Activated naive CD8-positive, alpha-beta T cell treated with anti-CD3 and anti-CD28 coated beads, Interleukin-2, amount 10 ng/mL, durations not matched to agents 7 days and 5 days (primary cell): Measurements from ENCODE around the gene B9D1. TPM values are rescaled to one million over a fixed set of nuclear protein-coding genes. Genes with fewer than 3 reads are reported as not detected.

Source experiments
- ATAC-seq: fragments of 150-1000 bp; cut with Tn5 transposase; one replicate; pipeline ENCODE4 v1.10.0; 2021; ENCODE audit warnings: low read depth, moderate library complexity
- POLR2A ChIA-PET: fragments of 350-600 bp; sonication (Branson Sonifier 250); formaldehyde crosslinking; loops from one replicate; lab custom pipeline; 2021; ENCODE audit warnings: antibody characterized with exemption; lab: Charles Lee
- DNase-seq: peaks from one replicate; pipeline ENCODE4 v3.0.0; 2021
- H3K27ac Mint-ChIP-seq: one replicate; pipeline ENCODE4 v1.8.0; 2022; ENCODE audit warnings: mild to moderate bottlenecking, mixed read lengths
- H3K27me3 Mint-ChIP-seq: one replicate; pipeline ENCODE4 v1.8.0; 2022; ENCODE audit warnings: mild to moderate bottlenecking, moderate library complexity, mixed read lengths
- H3K36me3 Mint-ChIP-seq: one replicate; pipeline ENCODE4 v1.8.0; 2021; ENCODE audit warnings: mild to moderate bottlenecking, mixed read lengths
- H3K4me1 Mint-ChIP-seq: one replicate; pipeline ENCODE4 v1.8.0; 2021; ENCODE audit warnings: mixed read lengths
- H3K4me3 Mint-ChIP-seq: one replicate; pipeline ENCODE4 v1.8.0; 2022; ENCODE audit warnings: mild to moderate bottlenecking, moderate library complexity, mixed read lengths
- H3K9me3 Mint-ChIP-seq: one replicate; pipeline ENCODE4 v1.8.0; 2021; ENCODE audit warnings: mixed read lengths
- total RNA-seq, 2 experiments: library from RNA; stranded (reverse); gene quantifications; one replicate each; pipeline ENCODE4 v1.2.3, GENCODE V29; 2021

Gene B9D1
- total RNA-seq, 2 experiments from 2014 or later: 1.6 to 2.1 TPM

DNA sequence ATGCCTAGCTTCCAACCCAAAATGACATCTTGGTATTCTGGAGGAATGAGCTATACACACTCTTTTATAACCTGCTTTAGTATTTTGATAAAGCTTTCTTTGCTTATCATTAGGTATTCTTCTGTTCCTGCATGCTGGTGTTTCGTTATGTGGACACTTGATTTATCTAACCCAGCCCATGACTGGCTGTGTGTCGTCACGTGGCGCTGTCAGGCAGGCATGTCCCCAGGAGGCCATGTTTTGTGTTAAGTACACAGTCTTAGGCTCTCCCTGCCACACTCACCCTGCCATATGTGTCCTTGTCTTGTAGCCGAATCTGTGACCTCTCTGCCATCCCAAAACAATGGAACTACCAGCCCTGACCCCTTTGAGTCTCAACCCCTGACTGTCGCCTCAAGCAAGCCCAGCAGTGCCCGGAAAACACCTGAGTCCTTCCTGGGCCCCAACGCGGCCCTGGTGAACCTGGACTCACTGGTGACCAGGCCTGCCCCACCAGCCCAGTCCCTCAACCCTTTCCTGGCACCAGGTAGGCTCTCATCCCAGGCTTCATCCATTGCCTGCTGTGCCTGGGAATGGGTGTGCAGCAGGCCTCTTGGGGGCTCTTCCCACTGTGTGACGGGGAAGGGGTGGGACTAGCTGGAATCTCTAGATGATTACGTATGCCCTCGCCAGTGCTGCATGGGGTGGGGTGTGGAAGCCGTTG is 30.8 kb downstream of the B9D1 start:
- Mint-ChIP-seq H3K27ac (no peak overlapping the region), H3K36me3 (no peaks in the 10 kb centered on the region), H3K27me3 (peaks cover 3% of the 10 kb centered on the region), H3K4me1 (no peaks in the 10 kb centered on the region), H3K4me3 (no peak overlapping the region), H3K9me3 (no peaks in the 10 kb centered on the region)
- DNase-seq: no peak
- ATAC-seq: no peak
- POLR2A ChIA-PET: no interaction called here

DNA sequence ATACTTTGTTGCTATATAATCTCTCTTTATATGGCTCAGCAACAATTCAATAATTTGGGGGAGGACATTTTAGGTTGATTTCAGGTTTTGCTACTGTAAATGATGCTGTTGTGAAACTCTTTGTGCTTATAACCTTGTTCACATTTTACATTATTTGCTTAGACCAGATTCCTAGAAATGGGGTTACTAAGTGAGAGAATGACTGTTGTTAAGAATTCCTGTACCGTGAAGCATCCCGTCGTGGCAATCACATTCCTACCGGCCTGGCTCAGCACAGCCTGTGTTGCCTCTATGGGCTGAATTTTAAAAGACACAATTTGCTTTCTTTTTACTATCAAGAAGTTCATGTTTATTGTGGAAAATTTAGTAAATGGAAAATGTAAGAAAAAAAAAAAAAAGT is 31.4 kb downstream of the B9D1 start:
- POLR2A ChIA-PET: no interaction called here
- no peaks in the 10 kb centered on the region for H3K9me3 Mint-ChIP-seq
- no peaks in the 10 kb centered on the region for H3K4me1 Mint-ChIP-seq
- no peaks in the 10 kb centered on the region for H3K36me3 Mint-ChIP-seq
- no peak overlapping the region for H3K4me3 Mint-ChIP-seq
- ATAC-seq (no peak), DNase-seq (no peak)
- no peak overlapping the region for H3K27ac Mint-ChIP-seq
- peaks cover 3% of the 10 kb centered on the region for H3K27me3 Mint-ChIP-seq

- DNase-seq: no peak
- Mint-ChIP-seq H3K36me3 (no peaks in the 10 kb centered on the region), H3K27ac (no peak overlapping the region), H3K9me3 (peaks cover under 1% of the 10 kb centered on the region), H3K4me3 (no peak overlapping the region), H3K4me1 (no peaks in the 10 kb centered on the region), H3K27me3 (peaks cover 3% of the 10 kb centered on the region)
- POLR2A ChIA-PET: no interaction called here
- ATAC-seq: no peak
Measured at GRCh38 chr17:19330271-19330670, 32.3 kb downstream of the B9D1 start.

GRCh38 chr17:19329839-19330238 is 32.7 kb downstream of the B9D1 start:
- Mint-ChIP-seq H3K36me3 (no peaks in the 10 kb centered on the region), H3K9me3 (peaks cover 4% of the 10 kb centered on the region), H3K4me3 (no peak overlapping the region), H3K27ac (no peak overlapping the region), H3K4me1 (no peaks in the 10 kb centered on the region), H3K27me3 (peaks cover 6% of the 10 kb centered on the region)
- DNase-seq (no peak), ATAC-seq (no peak)
- POLR2A ChIA-PET: no interaction called here

DNA sequence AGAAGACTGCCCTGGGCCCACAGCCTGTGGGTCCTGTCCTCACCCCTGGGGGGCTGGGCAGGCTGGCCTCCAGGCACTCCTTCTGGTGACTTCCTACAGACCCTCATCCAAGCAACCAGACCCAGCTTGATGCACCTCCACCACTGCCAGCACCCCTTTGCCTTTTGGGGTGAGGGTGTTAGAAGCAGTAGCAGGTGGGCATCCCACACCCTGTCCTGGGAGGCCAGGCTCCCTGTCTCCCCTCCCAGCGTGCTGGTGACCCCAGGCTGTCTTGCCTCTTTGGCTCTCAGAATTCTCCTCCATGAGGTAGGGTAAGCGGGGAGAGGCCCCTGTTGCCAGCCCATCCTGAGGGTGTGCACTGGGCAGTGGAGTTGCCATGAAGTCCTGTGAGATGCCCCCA is 33.4 kb downstream of the B9D1 start:
- no peaks in the 10 kb centered on the region for H3K36me3 Mint-ChIP-seq

GRCh38 chr17:19328441-19329061 is 34.0 kb downstream of the B9D1 start:
- H3K27ac Mint-ChIP-seq: no peak overlapping the region

More for the DNA sequence above, 33.4 kb downstream of the B9D1 start:
- POLR2A ChIA-PET: no interaction called here
- peaks cover 4% of the 10 kb centered on the region for H3K9me3 Mint-ChIP-seq
- no peak overlapping the region for H3K27ac Mint-ChIP-seq
- H3K4me1 Mint-ChIP-seq: no peaks in the 10 kb centered on the region
- no peak overlapping the region for H3K4me3 Mint-ChIP-seq
- H3K27me3 Mint-ChIP-seq: peaks cover 6% of the 10 kb centered on the region
- no peak for ATAC-seq
- DNase-seq: no peak

DNA sequence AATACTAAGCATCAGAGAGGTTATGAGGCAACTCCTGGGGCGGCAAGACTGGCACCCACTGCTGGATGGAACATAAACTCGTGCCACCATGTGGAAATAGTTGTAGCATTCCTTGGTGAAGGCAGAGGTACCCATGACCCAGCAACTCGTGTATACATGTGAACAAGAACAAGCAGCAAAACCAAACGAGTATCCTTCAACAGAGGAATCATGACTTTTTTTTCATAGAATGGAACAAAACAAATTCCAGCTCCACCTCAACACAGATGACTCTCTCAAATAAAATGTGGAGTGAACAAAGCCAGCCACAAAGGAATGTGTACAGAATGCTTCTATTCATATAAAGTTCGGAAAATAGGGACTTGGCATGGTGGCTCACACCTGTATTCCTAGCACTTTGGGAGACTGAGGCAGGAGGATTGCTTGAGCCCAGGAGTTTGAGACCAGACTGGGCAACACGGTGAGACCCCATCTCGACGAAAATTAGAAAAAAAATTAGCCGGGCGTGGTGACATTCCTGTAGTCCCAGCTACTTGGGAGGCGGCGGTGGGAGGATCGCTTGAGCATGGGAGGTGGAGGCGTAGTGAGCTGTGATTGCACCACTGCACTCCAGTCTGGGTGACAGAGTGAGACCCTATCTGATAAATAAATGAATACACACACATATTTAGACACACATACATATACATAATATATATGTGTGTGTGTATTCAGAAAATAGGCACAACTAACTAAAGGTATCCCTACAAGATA is 35.3 kb downstream of the B9D1 start:
- POLR2A ChIA-PET: no interaction called here
- peaks cover 4% of the 10 kb centered on the region for H3K9me3 Mint-ChIP-seq
- no peak overlapping the region for H3K27ac Mint-ChIP-seq
- ATAC-seq: no peak
- no peaks in the 10 kb centered on the region for H3K36me3 Mint-ChIP-seq
- H3K27me3 Mint-ChIP-seq: peaks cover 15% of the 10 kb centered on the region
- H3K4me1 Mint-ChIP-seq: no peaks in the 10 kb centered on the region
- no peak for DNase-seq
- no peak overlapping the region for H3K4me3 Mint-ChIP-seq

More at GRCh38 chr17:19328441-19329061, 34.0 kb downstream of the B9D1 start:
- POLR2A ChIA-PET: no interaction called here
- Mint-ChIP-seq H3K4me1 (no peaks in the 10 kb centered on the region), H3K4me3 (no peak overlapping the region), H3K36me3 (no peaks in the 10 kb centered on the region), H3K9me3 (peaks cover 4% of the 10 kb centered on the region), H3K27me3 (peaks cover 8% of the 10 kb centered on the region)
- ATAC-seq (no peak), DNase-seq (no peak)

GRCh38 chr17:19325542-19325941 is 37.0 kb downstream of the B9D1 start:
- H3K27ac Mint-ChIP-seq: no peak overlapping the region
- POLR2A ChIA-PET: no interaction called here
- ATAC-seq (no peak), DNase-seq (no peak)
- H3K4me1 Mint-ChIP-seq: no peaks in the 10 kb centered on the region
- H3K9me3 Mint-ChIP-seq: peaks cover 4% of the 10 kb centered on the region
- H3K36me3 Mint-ChIP-seq: no peaks in the 10 kb centered on the region
- H3K27me3 Mint-ChIP-seq: peaks cover 15% of the 10 kb centered on the region
- no peak overlapping the region for H3K4me3 Mint-ChIP-seq

GRCh38 chr17:19322861-19323260 is 39.7 kb downstream of the B9D1 start:
- no peak overlapping the region for H3K27ac Mint-ChIP-seq
- ATAC-seq (no peak), DNase-seq (no peak)
- H3K4me1 Mint-ChIP-seq: no peaks in the 10 kb centered on the region
- H3K27me3 Mint-ChIP-seq: peaks cover 15% of the 10 kb centered on the region
- H3K9me3 Mint-ChIP-seq: peaks cover 4% of the 10 kb centered on the region
- POLR2A ChIA-PET: interaction anchor here (0.6 kb wide), 1 partner anchor 31 kb away, joined by 3 read pairs; no protein-coding TSS in a partner anchor
- H3K4me3 Mint-ChIP-seq: no peak overlapping the region
- H3K36me3 Mint-ChIP-seq: no peaks in the 10 kb centered on the region

- Mint-ChIP-seq H3K4me3 (no peak overlapping the region), H3K9me3 (peaks cover 4% of the 10 kb centered on the region), H3K36me3 (no peaks in the 10 kb centered on the region), H3K27me3 (peaks cover 16% of the 10 kb centered on the region), H3K27ac (no peak overlapping the region), H3K4me1 (no peaks in the 10 kb centered on the region)
- DNase-seq: no peak
- no peak for ATAC-seq
- POLR2A ChIA-PET: no interaction called here
Measured at GRCh38 chr17:19322129-19322505, 40.4 kb downstream of the B9D1 start.

DNA sequence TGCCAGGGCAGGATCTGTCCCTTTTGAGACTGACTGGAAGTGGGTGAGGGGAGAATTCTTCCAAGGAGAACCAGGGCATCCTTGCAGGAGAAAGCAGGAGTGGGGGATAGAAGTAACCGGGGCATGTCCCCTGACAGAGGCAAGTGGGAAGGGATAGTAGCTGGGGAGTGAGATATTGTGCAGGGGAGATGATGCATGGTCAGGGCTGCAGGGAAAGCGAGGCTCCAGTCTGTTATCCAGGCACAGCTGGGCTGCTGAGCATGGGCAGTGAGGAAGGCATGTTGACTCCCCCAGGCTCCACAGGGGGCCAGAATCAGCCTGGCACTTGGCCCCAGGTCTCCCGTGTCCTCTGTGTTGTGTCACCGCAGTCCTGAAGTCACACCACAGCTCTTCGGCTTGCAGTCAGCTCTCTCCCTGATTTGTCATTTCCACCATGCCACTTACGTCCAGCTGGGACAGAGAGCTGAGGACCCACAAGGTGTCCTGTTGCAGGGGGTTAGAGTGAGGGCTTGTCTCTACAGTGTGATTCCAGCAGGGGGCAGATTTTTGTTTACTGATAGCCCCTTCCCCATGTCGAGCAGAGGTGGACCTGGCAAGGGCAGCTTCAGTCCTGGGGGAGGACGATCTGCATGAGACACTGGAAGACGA is 40.9 kb downstream of the B9D1 start:
- POLR2A ChIA-PET: no interaction called here
- no peak overlapping the region for H3K27ac Mint-ChIP-seq
- H3K36me3 Mint-ChIP-seq: no peaks in the 10 kb centered on the region
- DNase-seq (no peak), ATAC-seq (no peak)
- no peak overlapping the region for H3K4me3 Mint-ChIP-seq
- no peaks in the 10 kb centered on the region for H3K4me1 Mint-ChIP-seq
- H3K9me3 Mint-ChIP-seq: peaks cover 4% of the 10 kb centered on the region
- H3K27me3 Mint-ChIP-seq: peaks cover 20% of the 10 kb centered on the region

DNA sequence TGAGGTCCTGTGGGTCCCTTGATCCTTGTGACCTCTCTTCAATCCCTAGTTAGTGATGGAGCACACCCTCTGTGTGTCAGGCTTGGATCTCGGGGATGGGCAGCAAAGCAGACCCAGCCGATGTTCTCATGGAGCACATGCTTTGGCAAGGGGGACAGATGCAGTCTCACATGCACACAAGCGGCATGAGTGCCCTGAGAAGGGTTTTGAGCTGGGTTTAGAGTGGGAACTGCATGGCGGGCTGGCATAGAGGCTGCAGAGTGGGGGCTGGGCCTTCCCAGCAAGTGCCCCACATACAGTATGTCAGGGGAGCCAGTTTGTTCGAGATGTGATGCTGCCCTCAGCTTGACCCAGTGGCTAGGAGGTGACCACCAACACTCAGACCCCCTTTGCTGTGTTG is 41.6 kb downstream of the B9D1 start:
- Mint-ChIP-seq H3K36me3 (no peaks in the 10 kb centered on the region), H3K4me3 (no peak overlapping the region), H3K9me3 (peaks cover 4% of the 10 kb centered on the region), H3K27me3 (peaks cover 20% of the 10 kb centered on the region), H3K4me1 (no peaks in the 10 kb centered on the region), H3K27ac (no peak overlapping the region)
- POLR2A ChIA-PET: no interaction called here
- ATAC-seq (no peak), DNase-seq (no peak)

DNA sequence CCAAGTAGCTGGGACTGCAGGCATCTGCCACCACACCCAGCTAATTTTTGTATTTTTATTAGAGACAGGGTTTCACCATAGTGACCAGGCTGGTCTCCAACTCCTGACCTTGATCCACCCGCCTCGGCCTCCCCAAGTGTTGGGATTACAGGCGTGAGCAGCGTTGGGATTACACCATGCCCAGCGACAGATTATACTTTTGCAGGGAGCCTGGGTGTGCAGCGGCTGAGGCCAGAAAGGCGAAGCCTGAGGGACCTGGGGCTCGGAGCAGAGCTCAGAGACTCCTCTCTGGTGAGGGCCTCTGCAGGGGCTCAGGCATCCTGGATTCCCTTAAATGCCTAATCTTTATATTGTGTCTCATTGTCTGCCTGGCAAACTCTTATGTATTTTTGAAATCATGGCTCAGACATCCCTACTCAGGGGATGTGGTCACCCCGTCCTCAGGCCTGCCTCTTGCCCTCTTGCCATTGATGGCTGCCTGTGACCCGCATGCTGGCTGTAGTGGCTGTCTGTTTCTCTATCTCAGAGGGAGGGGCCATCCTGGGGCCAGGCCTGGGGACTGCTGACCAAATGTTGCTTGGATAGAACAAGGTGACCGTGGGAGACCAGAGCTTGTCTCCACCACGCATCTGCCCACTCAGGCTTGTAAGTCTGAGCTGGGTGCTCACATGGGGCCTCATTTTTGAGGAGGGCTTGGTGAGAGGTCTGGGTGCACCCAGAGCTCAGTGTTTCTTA is 42.6 kb downstream of the B9D1 start:
- peaks cover under 1% of the 10 kb centered on the region for H3K9me3 Mint-ChIP-seq
- no peak for ATAC-seq
- no peak overlapping the region for H3K4me3 Mint-ChIP-seq
- DNase-seq: no peak
- H3K27ac Mint-ChIP-seq: no peak overlapping the region
- POLR2A ChIA-PET: no interaction called here
- H3K36me3 Mint-ChIP-seq: no peaks in the 10 kb centered on the region
- H3K27me3 Mint-ChIP-seq: peaks cover 13% of the 10 kb centered on the region
- no peaks in the 10 kb centered on the region for H3K4me1 Mint-ChIP-seq
